Epithelial cell of esophagus (primary cell): ENCODE results near the gene SLC26A11.
"Not testable (repeated sequence)": the region's sequence is repeated elsewhere in the genome, so short reads cannot be mapped to it uniquely, and the experiment has no call there.

Source experiments
- DNase-seq: peaks from one replicate; pipeline ENCODE4 v3.0.0; 2010; ENCODE audit warnings: low read depth
- H3K4me3 ChIP-seq: 2 replicates; pipeline ENCODE4 v1.5.1; 2011; ENCODE audit warnings: mild to moderate bottlenecking, low read length, control low read depth
- CTCF ChIP-seq: IDR thresholded peaks from 2 replicates; pipeline ENCODE4 v1.5.1; 2011; ENCODE audit warnings: low read depth, mild to moderate bottlenecking, low read length, control low read depth, inconsistent platforms; ENCODE audit not compliant: insufficient read depth; ENCODE audit errors: missing control alignments

SLC26A11 gene

GRCh38 chr17:80272366-80272765, 52.1 kb downstream of the SLC26A11 start:
- H3K4me3 ChIP-seq = no peak overlapping the region
- no peak for DNase-seq
- TF ChIP-seq CTCF = no peak

GRCh38 chr17:80274331-80274730, 54.1 kb downstream of the SLC26A11 start:
- DNase-seq = no peak
- TF ChIP-seq CTCF = no peak
- H3K4me3 ChIP-seq = no peak overlapping the region

GRCh38 chr17:80274871-80275449, 54.7 kb downstream of the SLC26A11 start:
- no peak overlapping the region for H3K4me3 ChIP-seq
- TF ChIP-seq CTCF = no peak
- DNase-seq = no peak

GRCh38 chr17:80275857-80276256, 55.6 kb downstream of the SLC26A11 start:
- DNase-seq, H3K4me3 ChIP-seq: not testable (repeated sequence)

GRCh38 chr17:80277751-80278671, 57.8 kb downstream of the SLC26A11 start:
- DNase-seq = peak; percentile 16
- no peak overlapping the region for H3K4me3 ChIP-seq
- no peak for TF ChIP-seq CTCF

- TF ChIP-seq CTCF = peak; percentile 15
- peak; percentile 56 for DNase-seq
- no peak overlapping the region for H3K4me3 ChIP-seq
Measured at GRCh38 chr17:80279895-80280294, 59.7 kb downstream of the SLC26A11 start.

- TF ChIP-seq CTCF = no peak
- no peak for DNase-seq
- H3K4me3 ChIP-seq = no peak overlapping the region
Measured at GRCh38 chr17:80281516-80281915, 61.3 kb downstream of the SLC26A11 start.
